SIG-M5 treated with dmso at 0.1 percent for 504 hours (cell line): ENCODE data around the gene AFF3.
"Not testable (repeated sequence)": the region's sequence is repeated elsewhere in the genome, so short reads cannot be mapped to it uniquely, and the experiment has no call there.

Experiments used
- DNase-seq: peaks from one replicate; lab custom pipeline; 2025; ENCODE audit not compliant: unreplicated experiment; lab: John Stamatoyannopoulos, UW

Gene AFF3

GRCh38 chr2:99522157-99522556 is 620.2 kb downstream of the AFF3 start:
- no peak for DNase-seq

GRCh38 chr2:99520813-99521212 is 621.6 kb downstream of the AFF3 start:
- DNase-seq, result no peak

- DNase-seq, result no peak
Measured at GRCh38 chr2:99520195-99520594, 622.2 kb downstream of the AFF3 start.

- DNase-seq, result no peak
Measured at GRCh38 chr2:99514357-99514756, 628.0 kb downstream of the AFF3 start.

- no peak for DNase-seq
Measured at GRCh38 chr2:99512181-99512591, 630.2 kb downstream of the AFF3 start.

GRCh38 chr2:99509387-99509786 is 633.0 kb downstream of the AFF3 start:
- no peak for DNase-seq

GRCh38 chr2:99507937-99508818 is 634.2 kb downstream of the AFF3 start:
- DNase-seq, result peak; percentile 26

GRCh38 chr2:99504844-99505584 is 637.4 kb downstream of the AFF3 start:
- DNase-seq, result no peak

- not testable (repeated sequence) for DNase-seq
Measured at GRCh38 chr2:99503662-99504416, 638.6 kb downstream of the AFF3 start.

- no peak for DNase-seq
Measured at GRCh38 chr2:99496021-99496420, 646.4 kb downstream of the AFF3 start.
